Measurements from ENCODE around the gene CFAP65.

DNA sequence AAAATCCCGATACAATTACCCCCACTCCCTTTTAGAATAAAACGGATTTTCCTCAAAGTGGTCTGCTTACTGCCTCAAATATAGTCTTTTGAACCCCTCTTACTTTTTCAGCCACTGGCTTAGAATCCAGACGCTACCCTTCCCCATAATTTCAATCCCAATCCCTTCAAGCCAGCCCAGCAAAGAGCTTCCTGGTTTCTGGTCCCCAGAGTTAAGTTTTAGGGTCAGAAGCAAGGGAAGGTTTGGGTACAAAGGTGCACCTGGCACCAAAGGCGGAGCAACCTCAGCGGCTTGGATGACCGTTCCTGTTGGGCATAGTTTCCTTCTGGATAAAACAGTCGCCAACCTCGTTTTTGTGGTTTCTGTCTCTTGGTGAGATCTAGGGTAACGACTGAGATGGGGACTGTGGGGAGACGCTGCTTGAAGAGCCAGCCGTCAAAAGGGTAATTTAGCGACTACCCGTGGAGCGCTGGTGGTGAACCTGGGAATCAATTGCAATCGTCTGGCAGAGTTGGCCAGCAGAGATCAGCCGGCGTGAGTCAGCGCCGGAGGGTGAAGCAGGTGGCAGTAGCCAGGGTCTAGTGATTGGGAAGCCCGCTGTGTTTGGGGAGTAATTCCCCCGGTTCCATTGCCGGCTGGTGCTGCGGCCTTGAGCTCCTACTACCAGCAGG, 57.9 kb downstream of the CFAP65 start:
- TF ChIP-seq POLR2A (IDR thresholded peaks at IDR 0.05; ENCODE audit: low read length) = no peak
- no peak for TF ChIP-seq GATA1 (IDR thresholded peaks at IDR 0.05; ENCODE audit: low read depth, low read length)

Measured in erythroblast (primary cell).